ENCODE results near the gene C3orf70.

- TF ChIP-seq CTCF (IDR thresholded peaks at IDR 0.05) (no peak), POLR2A (IDR thresholded peaks at IDR 0.05) (no peak)
These were observed 123.8 kb downstream of the C3orf70 start for GRCh38 chr3:185029086-185029485.
